M059J (cell line): ENCODE results near the gene LAMB3. TPM values are rescaled to one million over a fixed set of nuclear protein-coding genes. Genes with fewer than 3 reads are reported as not detected.
A peak's percentile ranks its signal among the peaks of the same experiment; 100 is the strongest.

Source experiments
- DNase-seq: peaks from one replicate; pipeline ENCODE4 v3.0.0-alpha.2; 2012; ENCODE audit warnings: low read depth
- total RNA-seq: library from RNA; depleted of rRNA; stranded (reverse); fragments of >200 nt; shearing (Covaris generic); gene quantifications from 2 replicates; pipeline ENCODE4 v1.2.3, GENCODE V29; 2014

LAMB3 gene
- total RNA-seq, 1 experiment from 2014 or later: 62.2 TPM

DNA sequence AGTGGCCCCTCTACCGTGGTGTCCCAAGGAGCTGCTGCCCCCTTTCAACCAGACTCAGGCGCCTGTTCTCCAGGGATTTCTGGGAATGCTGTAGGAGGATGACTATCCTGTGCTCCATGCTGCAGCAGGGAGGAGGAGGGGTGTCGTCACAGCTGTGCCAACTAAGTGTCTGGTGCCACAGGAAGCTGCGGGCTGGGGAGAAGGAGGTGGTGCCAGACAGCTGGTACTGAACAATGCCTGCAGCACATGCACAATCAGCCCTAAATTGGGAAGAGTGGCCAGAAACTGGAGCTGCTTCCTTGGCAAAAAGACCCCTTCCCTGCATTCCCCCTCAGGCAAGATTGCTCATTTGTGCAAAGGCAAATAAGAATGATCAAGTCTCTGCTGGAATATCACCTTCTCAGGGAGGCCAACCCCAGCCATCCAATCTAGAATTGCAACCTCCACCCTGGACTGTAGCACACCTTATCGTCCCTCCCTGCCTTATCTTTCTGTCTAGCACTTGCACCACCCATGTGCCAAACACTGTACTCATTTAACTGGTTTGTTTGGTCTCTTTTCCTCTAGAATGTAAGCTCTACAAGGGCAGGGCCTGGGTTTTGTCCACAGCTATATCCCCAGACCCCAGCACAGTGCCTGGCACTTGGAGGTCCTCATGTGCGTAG, 33.3 kb downstream of the LAMB3 start:
- DNase-seq: peak; percentile 64

DNA sequence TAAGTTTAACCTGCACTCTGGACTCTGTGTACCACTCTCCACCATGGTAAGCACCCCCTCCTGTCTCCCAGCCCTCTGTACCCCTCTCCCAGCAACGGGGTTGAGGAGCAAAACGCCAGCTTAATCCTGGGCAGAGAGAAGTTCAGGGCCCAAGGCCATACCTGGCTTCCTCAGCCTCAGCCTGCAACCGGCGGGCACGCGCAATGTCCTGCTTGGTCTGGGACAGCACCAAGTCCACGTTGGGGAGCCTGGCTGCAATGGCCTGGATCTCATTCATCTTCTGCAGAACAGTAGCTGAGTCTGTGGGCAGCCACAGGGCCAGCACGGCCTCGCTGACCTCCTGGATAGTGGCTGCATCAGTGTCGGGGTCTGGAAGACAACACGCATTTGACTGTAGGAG, 33.9 kb downstream of the LAMB3 start:
- DNase-seq: no peak

DNA sequence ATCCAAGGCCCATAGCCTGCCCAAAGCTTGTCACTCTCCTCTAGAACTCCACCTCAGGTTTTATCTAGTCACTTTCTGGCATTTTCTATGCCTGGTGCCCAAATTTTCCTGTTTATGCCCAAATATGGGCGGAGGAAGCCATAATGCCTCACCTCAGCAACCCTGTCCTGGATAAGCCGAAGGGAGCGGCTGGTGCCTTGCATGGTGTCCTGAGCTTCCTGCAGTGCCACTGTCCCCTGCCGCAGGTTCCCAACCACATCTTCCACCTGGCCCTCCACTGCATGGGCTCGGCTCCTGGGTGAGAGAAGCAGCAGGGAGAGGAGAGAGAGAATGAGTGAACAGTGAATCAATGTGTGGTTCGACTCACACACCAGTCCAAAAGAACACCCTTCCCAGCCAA, 34.5 kb downstream of the LAMB3 start:
- DNase-seq: no peak

DNA sequence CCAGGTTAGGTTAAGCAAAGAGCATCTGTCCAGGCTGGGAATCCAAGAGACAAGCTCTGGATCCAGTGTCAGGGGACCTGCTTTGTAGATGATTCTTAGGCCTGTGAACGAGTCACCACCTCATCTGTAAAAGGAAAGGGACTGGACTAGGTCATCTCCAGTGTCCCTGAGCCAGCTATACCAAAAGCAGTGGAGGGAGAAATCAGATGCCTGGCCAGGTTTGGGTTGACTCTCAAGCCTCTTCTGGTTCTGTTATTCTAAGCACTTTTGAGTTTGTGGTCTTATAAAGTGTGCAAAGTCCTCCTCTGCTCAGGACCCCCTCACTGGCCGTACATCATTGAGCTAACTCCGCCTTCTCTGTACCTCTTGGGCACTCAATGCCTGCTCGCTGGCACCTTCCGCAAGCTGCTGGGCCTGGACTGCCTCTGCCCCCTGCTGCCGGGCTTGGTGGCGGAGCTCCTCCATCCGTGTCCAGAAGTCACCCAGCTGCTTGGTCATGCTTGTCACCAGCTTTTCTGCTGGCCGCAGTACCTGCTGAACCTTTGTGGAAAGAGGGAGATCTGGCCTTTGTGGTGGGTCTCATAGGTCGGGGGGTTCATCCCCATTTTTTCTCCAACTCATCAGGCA, 35.1 kb downstream of the LAMB3 start:
- no peak for DNase-seq

DNA sequence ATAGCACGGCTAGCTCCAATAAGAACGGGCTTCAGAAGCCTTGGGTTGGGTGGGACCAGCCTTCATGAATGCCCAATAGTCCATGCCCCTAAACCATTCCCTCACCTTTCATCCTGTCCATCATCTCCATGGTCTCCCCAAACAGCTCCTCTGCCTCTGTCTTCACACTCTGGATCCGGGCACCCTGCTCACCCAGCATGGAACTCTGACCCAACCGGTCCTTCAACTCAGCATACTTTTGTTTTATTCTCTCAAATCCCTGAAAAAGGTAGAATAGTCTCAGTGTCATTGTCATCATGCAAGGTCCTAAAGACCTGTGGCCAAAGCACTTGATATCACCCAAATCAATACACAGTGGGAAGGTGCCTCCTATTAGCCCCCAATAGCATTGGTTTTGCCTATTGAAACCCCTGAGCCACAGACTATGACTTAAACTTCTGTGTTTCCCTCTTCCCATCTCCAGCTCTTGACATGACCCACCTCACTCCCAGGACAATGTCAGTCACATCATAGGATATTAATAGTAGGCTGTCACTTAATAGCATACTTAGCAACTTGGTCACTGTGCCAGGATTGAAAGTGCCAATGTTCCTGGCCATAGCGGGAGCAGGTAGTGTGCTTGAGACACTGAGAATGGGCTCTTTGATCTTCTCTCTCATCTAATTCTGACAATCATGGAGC, 35.7 kb downstream of the LAMB3 start:
- no peak for DNase-seq

DNA sequence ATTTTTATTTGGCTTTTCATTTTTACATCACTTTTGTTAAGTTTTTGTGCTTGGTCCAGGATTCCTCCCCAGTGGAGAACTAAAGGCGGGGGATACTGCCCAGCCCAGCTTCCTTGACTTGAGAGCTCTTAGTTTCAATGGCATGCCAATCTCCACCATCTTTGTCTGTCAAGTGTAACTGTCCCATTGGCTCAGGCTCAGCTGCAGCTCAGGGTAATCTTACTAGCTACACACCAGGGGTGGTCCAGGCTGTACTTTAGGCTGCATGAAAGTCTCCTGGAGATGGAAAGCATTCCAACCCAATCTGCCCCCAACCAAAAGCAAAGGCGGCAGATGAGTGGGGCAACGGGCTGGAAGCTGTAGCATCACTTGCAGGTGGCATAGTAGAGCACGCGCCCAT, 37.3 kb downstream of the LAMB3 start:
- no peak for DNase-seq

DNA sequence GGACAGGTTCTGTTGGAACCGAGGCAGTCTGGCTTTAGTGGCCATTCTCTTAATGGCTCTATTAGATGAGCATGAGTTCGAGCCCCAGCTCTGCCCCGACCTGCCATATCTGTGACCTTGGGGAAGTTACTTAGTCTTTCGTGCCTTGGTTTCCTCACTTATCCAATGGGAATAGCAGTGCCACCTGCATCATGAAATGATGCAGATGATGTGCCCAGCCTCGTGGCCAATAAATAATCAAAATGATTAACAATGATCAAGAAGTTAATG, 38.1 kb downstream of the LAMB3 start:
- no peak for DNase-seq

DNA sequence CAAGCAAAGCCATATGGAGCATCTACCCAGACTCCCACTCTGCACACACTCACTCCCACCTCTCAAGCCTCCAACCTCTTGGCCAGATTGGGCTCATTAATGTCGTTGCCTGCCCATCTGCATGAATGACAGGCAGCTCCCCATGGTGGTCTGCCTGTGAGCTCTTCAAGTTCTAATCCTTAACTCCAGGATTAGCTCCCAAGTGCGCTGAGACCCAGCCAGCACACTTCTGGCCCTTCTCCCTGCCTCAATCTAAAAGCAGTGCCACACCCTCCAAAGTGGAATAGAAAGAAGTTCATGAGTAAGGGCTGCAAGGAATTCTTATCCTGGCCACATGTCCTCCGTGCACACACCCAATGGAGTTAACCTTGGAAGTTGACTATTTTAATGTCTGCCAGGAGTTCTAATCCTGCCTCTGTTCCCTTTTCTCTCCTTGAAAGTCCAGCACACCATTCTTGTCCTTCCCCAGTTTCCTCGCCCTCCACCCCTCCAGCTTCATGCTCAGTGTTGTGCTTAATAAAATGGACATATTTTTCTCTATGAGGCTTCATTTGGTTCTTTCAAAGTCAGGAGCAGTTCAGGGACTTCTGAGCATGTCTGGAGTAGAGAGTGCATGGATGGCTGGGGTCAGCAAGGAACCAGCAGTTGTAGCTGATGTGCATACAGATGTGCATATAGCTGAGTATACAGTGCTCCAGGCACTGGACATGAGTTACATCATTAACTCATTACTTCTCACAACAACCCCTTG, 38.6 kb downstream of the LAMB3 start:
- no peak for DNase-seq

DNA sequence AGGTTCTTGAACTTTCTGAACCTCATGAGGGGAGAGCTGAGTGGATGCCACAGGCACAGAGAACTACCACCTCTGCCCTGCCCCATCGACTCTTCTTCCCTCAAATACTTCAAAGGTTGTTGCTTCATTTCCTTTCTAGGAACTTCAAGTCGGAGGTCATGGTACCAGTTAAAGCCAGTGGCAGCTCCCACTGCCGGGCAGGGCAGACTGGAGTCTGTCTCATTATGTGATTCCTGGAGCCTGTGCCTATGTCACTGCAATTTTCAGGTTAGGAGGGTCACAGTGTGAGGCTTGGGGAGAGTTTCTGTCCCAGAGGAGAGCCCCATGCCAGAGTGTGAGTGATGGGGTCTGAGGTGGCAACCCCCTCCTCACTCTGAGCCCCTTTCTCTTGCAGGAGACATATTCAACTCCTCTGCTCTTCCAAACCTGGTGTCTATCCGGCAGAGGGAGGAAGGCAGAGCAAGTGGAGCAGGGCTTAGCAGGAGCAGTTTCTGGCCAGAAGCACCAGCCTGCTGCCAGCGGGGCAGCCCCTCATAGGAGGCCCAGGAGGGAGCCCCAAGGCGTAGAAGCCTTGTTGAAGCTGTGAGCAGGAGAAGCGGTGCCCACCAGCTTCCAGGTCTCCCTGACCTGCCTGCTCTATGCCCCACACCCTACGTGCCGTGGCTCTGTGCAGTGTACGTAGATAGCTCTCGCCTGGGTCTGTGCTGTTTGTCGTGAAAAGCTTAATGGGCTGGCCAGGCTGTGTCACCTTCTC, 39.4 kb downstream of the LAMB3 start:
- no peak for DNase-seq

DNA sequence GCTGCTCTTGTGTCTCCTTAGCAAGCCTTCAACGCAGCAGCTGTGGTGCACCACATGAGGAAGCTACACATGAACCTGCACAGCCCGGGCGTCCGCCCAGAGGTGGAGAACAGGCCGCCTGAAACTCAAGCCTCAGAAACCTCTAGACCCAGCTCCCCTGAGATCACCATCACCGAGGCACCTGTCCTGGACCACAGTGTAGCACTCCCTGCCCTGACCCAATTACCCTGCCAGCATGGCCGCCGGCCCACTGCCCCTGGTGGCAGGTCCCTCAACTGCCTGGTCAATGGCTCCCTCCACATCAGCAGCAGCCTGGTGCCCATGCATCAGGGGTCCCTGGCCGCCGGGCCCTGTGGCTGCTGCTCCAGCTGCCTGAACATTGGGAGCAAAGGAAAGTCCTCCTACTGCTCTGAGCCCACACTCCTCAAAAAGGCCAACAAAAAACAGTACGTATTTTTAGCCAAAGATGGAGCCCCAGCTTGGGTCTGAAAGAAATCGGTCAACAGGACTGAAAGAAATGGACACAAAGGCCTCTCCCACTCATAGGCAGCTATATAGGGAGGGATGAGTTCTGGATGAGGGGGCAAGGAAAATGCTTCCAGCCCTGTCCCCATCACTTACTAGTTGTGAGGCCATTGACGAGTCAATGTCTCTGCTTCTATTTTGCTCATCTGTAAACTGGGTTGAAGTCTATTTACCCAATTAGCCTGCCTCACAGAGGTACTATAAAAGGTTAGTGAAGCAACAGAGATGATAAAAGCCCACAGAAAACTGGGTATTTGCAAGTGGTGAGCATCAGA, 40.3 kb downstream of the LAMB3 start:
- DNase-seq: no peak

DNA sequence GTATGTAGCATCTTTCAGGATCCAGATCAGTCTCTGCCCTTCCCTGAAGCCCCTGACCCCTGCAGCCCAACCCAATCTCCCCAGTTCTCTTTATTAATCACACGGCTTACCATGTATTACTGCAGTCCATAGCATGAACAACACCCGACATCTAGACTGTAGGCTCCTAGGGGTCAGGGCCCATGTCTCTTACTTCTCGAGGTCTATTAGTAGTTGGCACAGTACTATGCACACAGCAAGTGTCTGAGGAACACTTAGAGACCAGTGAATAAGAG, 41.7 kb downstream of the LAMB3 start:
- no peak for DNase-seq

DNA sequence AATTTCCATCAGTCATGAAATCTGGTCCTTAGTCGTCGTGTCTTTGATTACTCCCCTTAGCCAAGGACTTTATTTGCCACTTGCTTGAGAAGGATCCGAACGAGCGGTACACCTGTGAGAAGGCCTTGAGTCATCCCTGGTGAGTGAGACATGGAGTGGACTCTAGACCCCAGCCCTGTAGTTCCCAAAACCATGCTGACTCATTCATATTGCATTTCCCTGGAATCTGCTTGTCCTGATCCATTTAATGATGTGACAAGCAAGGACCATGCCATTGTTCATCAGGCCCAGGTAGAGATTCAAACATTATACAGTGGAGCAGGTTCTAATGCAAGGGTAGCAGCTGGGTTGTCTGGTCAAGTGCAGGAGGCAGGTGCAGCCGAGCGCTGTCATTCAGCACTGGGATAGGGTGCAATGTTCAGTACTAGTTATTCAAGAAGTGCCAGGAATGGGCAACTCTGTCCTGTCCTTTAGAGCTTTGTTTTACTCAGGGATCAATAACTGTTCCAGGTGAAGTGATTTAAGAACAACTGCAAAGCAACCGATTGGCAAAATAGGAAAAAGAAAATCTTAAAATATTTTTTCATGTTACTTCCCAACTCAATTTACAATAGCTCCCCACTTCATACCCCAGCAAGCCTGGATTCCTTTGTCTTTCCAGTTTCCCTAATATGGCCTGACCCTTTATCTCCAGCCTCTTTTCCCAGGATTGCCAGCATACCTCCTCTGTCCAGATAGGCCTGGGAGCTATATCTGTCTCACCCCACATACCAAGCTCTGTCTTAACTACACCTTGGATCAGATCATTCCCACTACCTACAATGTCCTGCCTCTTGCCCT, 42.2 kb downstream of the LAMB3 start:
- peak; percentile 64 for DNase-seq

DNA sequence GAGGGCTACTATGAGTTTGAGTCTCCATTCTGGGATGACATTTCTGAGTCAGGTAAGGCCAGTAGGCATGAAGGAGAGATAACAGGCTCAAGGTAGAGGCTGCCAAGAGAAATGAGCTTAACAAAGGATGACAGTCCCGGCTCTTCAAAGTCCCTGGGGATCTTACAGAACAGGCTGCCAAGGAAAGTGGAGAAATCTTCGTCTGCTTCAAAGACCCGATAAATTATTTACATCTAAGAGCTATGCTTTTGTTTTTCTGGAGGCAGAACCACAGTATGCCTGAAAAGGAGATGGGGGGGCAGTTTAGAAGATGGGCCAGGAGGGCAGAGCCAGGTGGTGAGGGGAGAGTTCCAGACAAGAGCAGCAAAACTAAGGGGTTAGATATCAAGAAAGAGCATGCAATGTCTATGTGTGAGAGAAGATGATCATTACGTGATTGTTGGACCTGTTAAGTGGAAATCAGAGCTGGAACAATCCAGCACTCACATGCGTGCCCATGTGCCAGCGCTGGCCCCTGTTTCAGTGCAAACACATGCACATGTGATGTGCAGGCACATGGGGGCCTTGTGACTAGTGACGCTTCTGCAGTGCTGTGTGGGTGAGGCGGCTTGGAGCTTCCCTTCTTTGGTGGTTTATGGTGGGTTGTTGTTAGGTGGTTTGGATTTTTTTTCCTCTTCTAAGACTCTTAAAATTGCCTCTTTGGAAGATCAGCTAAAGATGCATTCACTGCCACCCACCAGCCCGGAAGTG, 43.0 kb downstream of the LAMB3 start:
- DNase-seq: no peak

DNA sequence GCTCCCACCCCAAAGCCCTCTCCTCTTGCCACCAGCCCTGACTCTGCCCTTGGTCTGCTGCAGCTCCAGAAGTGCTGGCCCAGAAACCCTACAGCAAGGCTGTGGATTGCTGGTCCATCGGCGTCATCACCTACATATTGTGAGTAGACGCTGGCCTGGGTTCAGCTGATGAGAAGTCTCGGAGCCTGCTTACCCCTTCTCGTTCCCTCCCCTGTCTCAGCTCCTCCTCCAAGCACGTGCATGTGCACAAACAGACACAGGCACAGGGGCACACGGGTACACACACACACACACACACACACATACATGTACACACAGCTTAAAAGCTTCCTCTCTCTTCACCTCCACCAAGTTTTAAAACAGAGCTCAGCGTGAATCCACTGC, 44.4 kb downstream of the LAMB3 start:
- no peak for DNase-seq

DNA sequence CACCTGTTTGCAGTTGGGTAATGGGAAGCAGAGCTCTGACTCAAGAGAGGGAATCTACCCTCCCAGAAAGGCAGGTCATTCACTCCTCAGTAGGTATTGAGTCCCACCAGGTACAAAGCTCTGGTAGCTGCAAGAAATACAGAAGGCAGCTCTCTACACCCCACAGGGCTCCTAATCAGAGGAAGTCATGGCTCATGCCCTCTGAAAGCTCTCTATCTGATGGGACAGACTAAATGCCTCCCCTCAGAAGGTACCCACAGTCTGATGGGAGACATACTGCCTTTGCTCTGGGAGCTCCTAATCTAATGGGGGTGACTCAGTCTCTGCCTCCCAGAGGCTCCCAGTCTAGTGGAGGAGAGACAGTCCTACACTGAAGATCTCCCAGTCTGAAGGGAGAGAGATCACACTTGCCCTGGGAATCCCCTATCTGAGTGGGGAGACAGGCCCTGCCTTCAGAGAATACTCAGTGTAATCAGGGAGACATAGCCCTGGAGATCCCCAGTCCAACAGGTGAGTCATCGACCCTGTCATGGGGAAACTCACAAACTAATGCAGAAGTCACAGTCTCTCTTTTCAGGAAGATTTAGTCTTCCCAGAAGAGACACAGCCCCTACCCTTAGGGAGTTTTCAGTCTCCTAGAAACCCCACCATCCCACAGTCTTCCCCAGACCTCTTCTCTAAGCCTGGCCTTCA, 45.0 kb downstream of the LAMB3 start:
- peak; percentile 86 for DNase-seq

DNA sequence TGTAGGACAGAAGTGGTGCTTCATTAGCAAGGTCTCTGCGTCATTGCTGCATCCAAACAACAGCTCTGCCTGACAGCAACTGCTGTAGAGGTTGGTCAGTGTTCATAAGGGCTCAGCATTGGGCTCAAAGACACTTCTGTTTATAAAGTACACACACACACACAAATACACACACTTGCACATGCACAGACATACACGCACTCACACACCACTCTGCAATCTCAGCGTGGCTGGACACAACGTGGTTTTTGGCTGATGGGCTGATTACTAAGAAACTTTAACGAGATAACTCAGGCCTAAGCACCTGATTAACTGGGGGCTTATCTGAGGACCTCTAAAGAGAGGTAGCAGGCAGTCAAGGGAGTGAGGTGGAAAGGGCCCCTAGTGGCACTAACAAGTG, 48.3 kb downstream of the LAMB3 start:
- no peak for DNase-seq

DNA sequence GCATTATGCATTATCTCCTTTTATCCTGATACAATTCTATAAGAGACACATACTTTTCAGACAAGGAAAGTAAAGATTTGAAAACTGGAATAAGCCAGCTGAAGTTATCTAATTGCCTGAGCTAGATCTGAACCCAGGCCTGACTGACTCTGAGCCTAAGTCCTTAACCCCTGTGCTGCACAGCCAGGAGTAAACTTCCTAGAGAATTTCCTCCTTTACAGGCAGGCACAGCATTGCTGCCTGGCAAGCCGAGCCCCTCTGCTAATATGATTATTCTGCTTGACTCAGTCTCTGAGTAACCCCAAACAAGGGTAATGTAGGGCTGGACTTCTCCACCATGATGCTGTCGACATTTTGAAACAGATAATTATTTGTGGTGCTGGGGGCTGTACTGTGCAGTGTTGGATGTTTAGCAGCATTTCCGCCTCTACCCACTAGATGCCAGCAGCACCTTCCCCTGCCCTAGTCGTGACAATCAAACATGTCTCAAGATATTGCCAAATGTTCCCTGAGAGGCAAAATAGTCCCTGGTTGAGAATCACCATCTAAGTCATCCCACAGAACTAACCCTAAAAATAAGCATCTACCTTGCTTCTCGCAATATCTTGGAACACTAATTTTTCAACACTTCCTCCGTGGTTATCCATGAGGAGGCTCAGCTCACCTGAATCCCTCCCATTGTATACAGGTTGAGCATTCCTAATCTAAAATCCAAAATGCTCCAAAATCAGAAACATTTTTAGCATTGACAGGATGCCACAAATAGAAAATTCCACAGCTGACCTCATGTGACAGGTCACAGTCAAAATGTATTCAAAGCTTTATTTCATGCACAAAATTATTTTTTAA, 50.2 kb downstream of the LAMB3 start:
- DNase-seq: peak; percentile 63

DNA sequence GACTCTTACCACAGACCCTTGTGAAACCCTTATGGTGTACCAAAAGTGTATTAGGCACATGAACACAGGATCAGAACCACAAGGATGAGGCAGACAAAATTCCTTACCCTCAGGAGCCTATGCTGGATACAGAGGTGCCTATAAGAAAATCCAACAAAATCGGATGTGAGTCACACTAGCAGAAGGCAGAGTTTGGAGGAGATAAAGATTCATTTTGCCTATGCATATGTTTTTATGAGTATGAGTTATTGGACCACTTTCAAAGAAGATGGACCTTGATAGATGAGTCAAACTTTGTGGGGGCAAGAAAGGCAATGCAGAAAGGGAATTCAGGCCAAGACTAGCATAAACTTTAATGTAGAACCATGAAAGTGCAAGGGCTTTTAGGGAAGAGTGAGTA, 51.7 kb downstream of the LAMB3 start:
- peak; percentile 72 for DNase-seq
